Calu3 (cell line): Measurements from ENCODE around the gene RBM12. TPM values are rescaled to one million over a fixed set of nuclear protein-coding genes. Genes with fewer than 3 reads are reported as not detected.
A peak's percentile ranks its signal among the peaks of the same experiment; 100 is the strongest.

Source experiments
- BruUV-seq: library from RNA; stranded (reverse); fragments of 400-500 nt; replicated peaks from 2 replicates; lab custom pipeline; 2021; lab: Mats Ljungman, UMichigan
- CTCF ChIA-PET: fragments of 300-600 bp; sonication (Branson Sonifier 250); formaldehyde crosslinking; loops from one replicate; lab custom pipeline; 2022; ENCODE audit warnings: antibody characterized with exemption; lab: Charles Lee
- DNase-seq: peaks from one replicate; pipeline ENCODE4 v3.0.0; 2022
- H3K27ac Mint-ChIP-seq: one replicate; pipeline ENCODE4 v1.8.0; 2022; ENCODE audit warnings: mixed read lengths; ENCODE audit not compliant: unreplicated experiment
- H3K27me3 Mint-ChIP-seq: one replicate; pipeline ENCODE4 v1.8.0; 2022; ENCODE audit warnings: mixed read lengths; ENCODE audit not compliant: unreplicated experiment
- H3K36me3 Mint-ChIP-seq: one replicate; pipeline ENCODE4 v1.8.0; 2022; ENCODE audit warnings: mild to moderate bottlenecking, moderate library complexity, mixed read lengths; ENCODE audit not compliant: insufficient read depth, unreplicated experiment
- H3K4me1 Mint-ChIP-seq: one replicate; pipeline ENCODE4 v1.8.0; 2022; ENCODE audit warnings: mild to moderate bottlenecking, low read depth, mixed read lengths; ENCODE audit not compliant: unreplicated experiment
- H3K4me3 Mint-ChIP-seq: one replicate; pipeline ENCODE4 v1.8.0; 2022; ENCODE audit warnings: mild to moderate bottlenecking, low read depth, moderate library complexity, mixed read lengths; ENCODE audit not compliant: unreplicated experiment
- H3K9me3 Mint-ChIP-seq: one replicate; pipeline ENCODE4 v1.8.0; 2022; ENCODE audit warnings: low read depth, mixed read lengths; ENCODE audit not compliant: unreplicated experiment
- CTCF ChIP-seq: fragments of 200-600 bp; IDR thresholded peaks from one replicate; pipeline ENCODE4 v1.8.0; 2022; ENCODE audit warnings: antibody characterized with exemption; ENCODE audit not compliant: unreplicated experiment
- intact Hi-C: fragments of 100-400 bp; cut with micrococcal nuclease; formaldehyde crosslinking; loops from one replicate; pipeline ENCODE4 v1.10.0; 2022; ENCODE audit not compliant: unreplicated experiment
- total RNA-seq: library from RNA; stranded (reverse); gene quantifications from 2 replicates; pipeline ENCODE4 v1.2.3, GENCODE V29; 2022

The RBM12 gene
- total RNA-seq, 1 experiment from 2014 or later: 133 TPM

- CTCF ChIA-PET: interaction anchor here (0.5 to 2.8 kb wide), 19 partner anchors 10 to 338 kb away, joined by 3 to 9 read pairs (median 3); partner anchors contain the start of genes CEP250, ERGIC3, NFS1 and ROMO1
- TSS peak; percentile 45 for BruUV-seq
- peak overlapping the region; percentile 100 for H3K27ac Mint-ChIP-seq
- H3K4me3 Mint-ChIP-seq: peak overlapping the region; percentile 94
- peak; percentile 96 for DNase-seq
- peaks cover 49% of the 10 kb centered on the region for H3K4me1 Mint-ChIP-seq
- no peak for TF ChIP-seq CTCF
- no peaks in the 10 kb centered on the region for H3K27me3 Mint-ChIP-seq
- intact Hi-C loops: loop anchor here (5.0 kb wide), 3 partner anchors 46 to 266 kb away; partner anchors contain the start of genes CPNE1 and RBM12
- H3K36me3 Mint-ChIP-seq: peaks cover 82% of the 10 kb centered on the region
- no peaks in the 10 kb centered on the region for H3K9me3 Mint-ChIP-seq
Observed at GRCh38 chr20:35616465-35617396, 48.0 kb downstream of the RBM12 start.

- BruUV-seq: TSS peak; percentile 58
- peak within 1 kb of the TSS; percentile 100 for H3K27ac Mint-ChIP-seq
- TF ChIP-seq CTCF: no peak
- H3K4me1 Mint-ChIP-seq: peaks cover 49% of the 10 kb centered on the region
- CTCF ChIA-PET: interaction anchor here (0.6 to 1.5 kb wide), 18 partner anchors 9 to 732 kb away, joined by 3 to 9 read pairs (median 4); partner anchors contain the start of genes CEP250 and ERGIC3
- H3K4me3 Mint-ChIP-seq: peak within 1 kb of the TSS; percentile 94
- peaks cover 73% of the 10 kb centered on the region for H3K36me3 Mint-ChIP-seq
- intact Hi-C loops: loop anchor here (5.0 kb wide), 3 partner anchors 46 to 266 kb away; partner anchors contain the start of genes CPNE1 and RBM12
- no peaks in the 10 kb centered on the region for H3K27me3 Mint-ChIP-seq
- H3K9me3 Mint-ChIP-seq: no peaks in the 10 kb centered on the region
- DNase-seq: peak; percentile 100
Observed at GRCh38 chr20:35615667-35616464, 48.8 kb downstream of the RBM12 start, which contains the start of gene SPAG4. TSS of gene SPAG4 (plus strand) at chr20:35615829. CDS start at chr20:35616004, 175 bp downstream.

GRCh38 chr20:35611482-35611881, 53.2 kb downstream of the RBM12 start:
- intact Hi-C loops: no loop called here
- CTCF ChIA-PET: interaction anchor here (0.6 kb wide), 1 partner anchor 47 kb away, joined by 3 read pairs; no protein-coding TSS in a partner anchor

More at GRCh38 chr20:35611482-35611881, 53.2 kb downstream of the RBM12 start:
- DNase-seq: no peak
- Mint-ChIP-seq H3K4me1 (peaks cover 45% of the 10 kb centered on the region), H3K27me3 (no peaks in the 10 kb centered on the region), H3K36me3 (peaks cover 56% of the 10 kb centered on the region), H3K4me3 (no peak overlapping the region), H3K27ac (no peak overlapping the region), H3K9me3 (no peaks in the 10 kb centered on the region)
- BruUV-seq: no TSS peak
- no peak for TF ChIP-seq CTCF
